SJCRH30 (cell line): Measurements from ENCODE around the gene TFR2. TPM values are rescaled to one million over a fixed set of nuclear protein-coding genes. Genes with fewer than 3 reads are reported as not detected.

Experiments
- DNase-seq, 2 experiments: peaks; one replicate each; pipeline ENCODE4 v3.0.0-alpha.2; 2015 to 2020
- H3K27ac ChIP-seq: fragments of 250-450 bp; sonication (Bioruptor Pico); 2 replicates; pipeline ENCODE4 v1.5.1; 2020; ENCODE audit warnings: mild to moderate bottlenecking, moderate library complexity
- H3K27me3 ChIP-seq: fragments of 250-450 bp; sonication (Bioruptor Pico); 2 replicates; pipeline ENCODE4 v1.5.1; 2020; ENCODE audit warnings: mild to moderate bottlenecking, moderate library complexity
- H3K36me3 ChIP-seq: fragments of 250-450 bp; sonication (Bioruptor Pico); 2 replicates; pipeline ENCODE4 v1.5.1; 2020; ENCODE audit warnings: mild to moderate bottlenecking, moderate library complexity
- H3K4me1 ChIP-seq: fragments of 250-450 bp; sonication (Bioruptor Pico); 2 replicates; pipeline ENCODE4 v1.5.1; 2020; ENCODE audit warnings: mild to moderate bottlenecking, moderate library complexity
- H3K4me3 ChIP-seq: fragments of 250-450 bp; sonication (Bioruptor Pico); 2 replicates; pipeline ENCODE4 v1.5.1; 2020; ENCODE audit warnings: mild to moderate bottlenecking, moderate library complexity
- H3K9me3 ChIP-seq: fragments of 250-450 bp; sonication (Bioruptor Pico); replicated peaks from 2 replicates; pipeline ENCODE4 v1.5.1; 2020; ENCODE audit warnings: mild to moderate bottlenecking, moderate library complexity
- total RNA-seq: library from RNA; depleted of rRNA; stranded (reverse); fragments of >200 nt; shearing (Covaris generic); gene quantifications from 2 replicates; pipeline ENCODE4 v1.2.3, GENCODE V29; 2014

Gene TFR2
- total RNA-seq, 1 experiment from 2014 or later: not detected

DNA sequence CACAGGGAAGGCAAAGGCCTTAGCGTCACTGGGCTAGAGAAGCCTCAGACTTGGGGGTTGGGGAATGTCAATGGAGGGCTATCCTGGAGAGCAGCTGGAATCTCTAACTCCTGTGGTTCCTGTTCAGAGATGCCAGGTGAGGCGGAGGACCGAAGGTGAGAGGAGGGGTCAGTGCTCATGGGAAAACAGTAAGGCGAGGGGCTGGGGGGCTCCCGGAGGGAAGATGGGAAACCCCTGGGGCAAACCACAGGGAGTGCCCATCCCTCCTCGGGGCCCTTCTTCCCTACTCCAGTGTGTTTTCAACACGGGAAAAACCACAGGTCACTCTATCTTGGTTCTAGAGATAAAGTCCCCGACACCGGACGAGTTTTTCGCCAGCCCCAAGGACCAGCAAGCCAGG is 58.7 kb downstream of the TFR2 start:
- Histone ChIP-seq H3K9me3 (no peaks in the 10 kb centered on the region), H3K27ac (no peak overlapping the region), H3K36me3 (peaks cover 38% of the 10 kb centered on the region), H3K4me1 (peaks cover 13% of the 10 kb centered on the region), H3K27me3 (no peaks in the 10 kb centered on the region), H3K4me3 (no peak overlapping the region)
- DNase-seq: no peak

GRCh38 chr7:100582041-100582579 is 59.2 kb downstream of the TFR2 start:
- Histone ChIP-seq H3K4me1 (peaks cover 13% of the 10 kb centered on the region), H3K4me3 (no peak overlapping the region), H3K36me3 (peaks cover 39% of the 10 kb centered on the region), H3K27me3 (no peaks in the 10 kb centered on the region), H3K9me3 (no peaks in the 10 kb centered on the region), H3K27ac (no peak overlapping the region)
- no peak for DNase-seq

DNA sequence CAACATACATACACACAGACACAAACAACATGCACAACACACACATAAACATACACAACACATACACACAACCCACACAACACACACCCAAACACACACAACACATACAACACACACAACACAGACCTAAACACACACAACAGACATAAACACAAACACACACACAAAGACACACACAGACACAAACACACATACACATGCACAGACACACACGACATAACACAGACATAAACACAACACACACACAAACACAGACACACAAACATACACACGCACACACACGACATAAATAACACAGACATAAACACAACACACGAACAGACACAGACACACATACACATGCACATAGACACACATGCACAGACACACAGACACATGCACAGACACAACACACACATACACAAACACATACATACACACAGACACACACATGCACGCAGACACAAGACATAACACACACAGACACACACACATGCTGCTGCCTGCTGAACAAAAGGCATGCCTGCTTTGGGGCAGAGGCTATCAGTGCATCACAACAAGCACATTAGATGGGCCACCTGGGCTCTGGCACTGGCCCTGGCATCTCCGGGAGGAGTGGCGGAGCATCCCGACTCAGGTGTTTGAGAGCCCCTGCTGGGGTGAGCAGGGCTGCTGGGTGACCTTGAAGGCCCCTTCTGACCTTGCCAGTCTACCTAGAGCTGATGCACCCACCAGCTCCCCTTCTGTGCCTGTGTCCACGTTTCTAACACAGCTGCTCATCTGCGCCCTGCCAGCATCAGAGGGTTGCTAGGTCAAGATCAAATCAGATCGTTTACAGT is 60.7 kb downstream of the TFR2 start:
- H3K27ac ChIP-seq: no peak overlapping the region
- no peaks in the 10 kb centered on the region for H3K9me3 ChIP-seq
- peaks cover 47% of the 10 kb centered on the region for H3K36me3 ChIP-seq
- DNase-seq: no peak
- H3K27me3 ChIP-seq: no peaks in the 10 kb centered on the region
- no peak overlapping the region for H3K4me3 ChIP-seq
- H3K4me1 ChIP-seq: peaks cover 13% of the 10 kb centered on the region

DNA sequence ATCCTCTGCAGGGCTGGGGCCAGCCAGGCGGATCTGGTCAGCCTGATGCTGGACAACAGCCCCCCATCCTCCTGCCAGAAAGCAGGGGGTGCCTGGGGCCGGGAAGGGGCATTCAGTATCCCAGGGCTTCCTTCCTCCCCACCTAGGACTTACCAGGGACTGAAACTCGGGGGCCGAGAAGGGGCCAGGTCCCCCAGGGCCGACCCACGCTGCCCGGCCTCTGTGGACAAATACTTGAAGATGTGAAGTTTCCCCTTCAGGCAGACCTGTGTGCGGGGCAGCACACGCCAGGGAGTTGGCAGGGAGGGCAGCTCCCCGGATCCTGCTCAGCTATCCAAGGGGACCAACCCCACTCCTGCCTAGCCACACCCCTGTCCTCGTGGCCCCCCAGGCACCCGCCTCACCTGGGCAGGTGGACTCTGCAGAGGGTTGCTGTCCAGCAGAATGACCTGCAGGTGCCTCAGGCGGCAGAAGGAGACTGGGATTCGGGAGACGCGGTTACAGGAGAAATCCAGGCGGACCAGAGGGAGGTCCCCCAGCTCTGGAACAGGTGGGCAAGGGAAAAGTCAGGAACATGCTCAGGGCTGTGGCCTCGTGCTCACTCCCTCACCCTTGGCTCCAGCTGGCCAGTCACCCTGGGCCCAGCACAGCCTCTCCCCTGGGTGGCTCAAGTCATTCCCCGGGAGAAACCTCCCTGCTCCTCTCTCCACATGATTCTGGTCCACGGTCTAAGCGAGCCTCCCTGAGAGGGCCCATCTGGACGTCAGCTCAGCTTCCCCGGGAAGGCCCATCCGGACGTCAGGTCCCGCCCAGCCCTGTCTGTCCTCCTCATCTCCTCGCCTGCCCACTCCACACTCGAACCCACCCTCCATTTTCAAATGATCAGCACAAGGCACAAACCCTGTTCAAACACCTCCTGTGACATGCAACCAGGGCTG is 62.8 kb downstream of the TFR2 start:
- Histone ChIP-seq H3K9me3 (no peaks in the 10 kb centered on the region), H3K4me1 (peaks cover 2% of the 10 kb centered on the region), H3K36me3 (peaks cover 56% of the 10 kb centered on the region), H3K27ac (no peak overlapping the region), H3K27me3 (no peaks in the 10 kb centered on the region), H3K4me3 (no peak overlapping the region)
- no peak for DNase-seq

GRCh38 chr7:100577507-100577906 is 63.8 kb downstream of the TFR2 start:
- no peak for DNase-seq
- H3K27ac ChIP-seq: no peak overlapping the region
- no peaks in the 10 kb centered on the region for H3K4me1 ChIP-seq
- H3K4me3 ChIP-seq: no peak overlapping the region
- H3K27me3 ChIP-seq: no peaks in the 10 kb centered on the region
- no peaks in the 10 kb centered on the region for H3K9me3 ChIP-seq
- peaks cover 56% of the 10 kb centered on the region for H3K36me3 ChIP-seq

DNA sequence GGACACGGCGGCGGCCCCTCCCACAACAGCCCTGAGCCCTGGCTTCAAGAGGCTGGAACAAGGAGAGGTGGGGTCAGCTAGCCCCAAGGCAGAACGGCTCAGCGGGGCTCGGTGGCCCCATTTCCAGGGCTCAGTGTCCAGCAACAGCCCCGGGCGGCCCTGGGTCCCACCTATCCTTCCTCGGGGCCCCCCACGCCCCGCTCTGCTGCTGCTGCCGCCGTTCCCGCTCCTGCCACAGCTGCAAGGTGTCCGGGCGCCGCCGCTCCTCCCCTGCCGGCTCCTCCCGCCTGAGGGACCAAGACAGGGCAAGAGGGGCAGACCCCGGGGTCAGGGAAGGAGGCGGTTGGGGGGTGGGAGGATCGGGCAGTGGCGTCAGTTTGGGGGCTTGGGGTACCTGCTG is 64.2 kb downstream of the TFR2 start:
- Histone ChIP-seq H3K4me3 (no peak overlapping the region), H3K27me3 (no peaks in the 10 kb centered on the region), H3K36me3 (peaks cover 56% of the 10 kb centered on the region)

GRCh38 chr7:100576384-100576993 is 64.9 kb downstream of the TFR2 start:
- peaks cover 53% of the 10 kb centered on the region for H3K36me3 ChIP-seq
- H3K4me1 ChIP-seq: no peaks in the 10 kb centered on the region
- H3K27ac ChIP-seq: no peak overlapping the region
- DNase-seq: no peak
- no peaks in the 10 kb centered on the region for H3K27me3 ChIP-seq
- H3K9me3 ChIP-seq: no peaks in the 10 kb centered on the region
- no peak overlapping the region for H3K4me3 ChIP-seq

More for the DNA sequence above, 64.2 kb downstream of the TFR2 start:
- no peaks in the 10 kb centered on the region for H3K4me1 ChIP-seq
- no peaks in the 10 kb centered on the region for H3K9me3 ChIP-seq
- no peak overlapping the region for H3K27ac ChIP-seq
- no peak for DNase-seq

DNA sequence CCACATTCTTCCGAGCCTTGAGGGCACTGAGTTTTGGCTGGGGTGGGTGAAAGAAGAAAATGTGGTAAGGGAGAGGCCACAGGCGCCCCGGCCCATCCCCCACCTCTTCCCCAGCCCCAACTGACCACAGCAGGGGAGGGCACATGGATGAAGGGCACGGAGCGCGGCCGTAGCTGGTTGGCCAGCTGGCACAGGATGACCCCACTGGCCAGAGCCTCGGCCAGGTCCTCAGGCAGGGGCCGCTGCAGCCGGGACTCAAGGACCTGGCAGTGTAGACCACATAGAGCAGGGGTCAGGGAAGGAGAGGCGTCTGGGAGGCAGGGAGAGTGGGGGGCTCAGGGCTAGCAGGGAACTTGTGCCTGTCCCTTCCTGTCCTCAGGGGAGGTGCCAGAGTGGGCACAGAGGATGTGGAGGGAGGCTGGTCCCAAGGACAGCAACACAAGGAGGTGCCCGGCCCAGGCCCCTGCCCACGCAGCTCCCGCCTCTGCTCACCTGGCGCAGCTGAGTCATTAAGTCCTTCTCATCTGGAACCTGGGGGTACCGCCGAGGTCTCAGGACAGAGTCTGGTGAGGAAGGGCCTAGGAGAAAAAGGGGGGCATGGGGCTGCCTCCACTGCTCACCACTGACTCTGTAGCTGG is 65.5 kb downstream of the TFR2 start:
- no peak for DNase-seq
- Histone ChIP-seq H3K36me3 (peaks cover 47% of the 10 kb centered on the region), H3K9me3 (no peaks in the 10 kb centered on the region), H3K4me3 (no peak overlapping the region), H3K27me3 (no peaks in the 10 kb centered on the region), H3K4me1 (no peaks in the 10 kb centered on the region), H3K27ac (no peak overlapping the region)

DNA sequence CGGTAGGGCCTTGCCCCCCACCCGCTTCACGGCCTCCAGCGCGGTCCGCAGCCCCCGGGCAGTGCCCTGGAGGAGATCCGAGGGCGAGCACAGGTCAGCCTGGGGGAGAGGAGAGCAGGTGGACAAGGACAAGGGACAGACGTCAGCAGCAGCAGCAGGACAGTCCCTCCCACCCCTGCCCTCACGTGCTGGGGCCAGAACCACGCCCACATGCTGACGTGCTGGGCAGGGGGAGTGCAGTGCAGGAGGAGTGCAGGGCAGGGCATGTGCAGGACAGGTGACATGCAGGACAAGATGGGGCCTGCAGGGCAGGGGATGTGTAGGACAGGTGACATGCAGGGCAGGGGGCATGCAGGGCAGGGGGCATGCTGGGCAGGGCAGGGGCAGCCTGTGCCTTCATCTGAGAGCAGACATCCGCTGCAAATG is 66.1 kb downstream of the TFR2 start:
- Histone ChIP-seq H3K36me3 (peaks cover 40% of the 10 kb centered on the region), H3K27ac (no peak overlapping the region), H3K4me1 (no peaks in the 10 kb centered on the region), H3K4me3 (no peak overlapping the region), H3K9me3 (no peaks in the 10 kb centered on the region), H3K27me3 (no peaks in the 10 kb centered on the region)
- no peak for DNase-seq

DNA sequence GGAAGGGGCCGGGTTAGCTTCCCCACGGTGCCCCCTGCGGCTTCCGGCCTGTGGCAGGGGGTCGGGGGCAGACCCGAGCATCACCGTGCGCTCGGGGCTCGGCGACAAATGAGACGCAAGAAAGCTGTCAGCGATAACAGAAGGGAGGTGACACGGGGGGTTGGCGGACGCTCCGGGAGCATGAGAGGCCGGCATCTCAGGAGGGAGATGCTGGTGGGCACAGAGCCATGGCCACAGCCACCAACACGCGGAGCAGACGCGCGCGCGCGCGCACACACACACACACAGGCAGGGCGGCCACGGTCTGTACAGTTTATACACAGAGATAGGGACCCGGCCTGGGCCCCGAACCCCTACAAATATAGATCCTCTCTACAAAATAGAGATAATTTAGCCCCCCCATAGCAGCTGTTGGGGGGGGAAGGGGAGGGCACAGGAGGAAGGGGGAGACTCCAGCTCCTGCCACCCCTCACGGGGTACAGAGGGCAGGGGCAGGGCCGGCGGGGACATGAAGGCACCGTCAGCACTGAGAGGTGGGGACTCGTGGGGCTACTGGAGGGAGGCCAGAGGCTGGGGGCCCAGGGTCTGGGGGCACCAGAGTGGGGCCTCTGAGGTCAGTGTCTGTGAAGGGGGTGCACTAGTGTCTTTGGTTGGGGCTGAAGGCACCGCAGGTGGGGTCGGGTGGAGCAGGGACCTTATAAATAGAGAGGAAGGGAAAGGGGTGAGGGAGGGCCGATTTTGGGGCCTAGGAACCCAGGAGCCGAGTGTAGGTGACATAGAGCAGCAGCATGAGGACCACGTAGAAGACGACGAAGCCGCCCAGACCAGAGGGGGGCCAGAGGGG is 66.8 kb downstream of the TFR2 start:
- DNase-seq: no peak
- Histone ChIP-seq H3K4me1 (no peaks in the 10 kb centered on the region), H3K27me3 (no peaks in the 10 kb centered on the region), H3K9me3 (no peaks in the 10 kb centered on the region), H3K36me3 (peaks cover 35% of the 10 kb centered on the region), H3K4me3 (no peak overlapping the region), H3K27ac (no peak overlapping the region)

GRCh38 chr7:100573691-100574361 is 67.5 kb downstream of the TFR2 start, which contains the start of gene SAP25:
TSS of gene SAP25 (minus strand) at chr7:100573900. CDS start at chr7:100573742, 158 bp downstream.
- no peaks in the 10 kb centered on the region for H3K9me3 ChIP-seq
- no peaks in the 10 kb centered on the region for H3K4me1 ChIP-seq
- H3K4me3 ChIP-seq: no peak within 1 kb of the TSS
- H3K36me3 ChIP-seq: peaks cover 32% of the 10 kb centered on the region
- no peaks in the 10 kb centered on the region for H3K27me3 ChIP-seq
- H3K27ac ChIP-seq: no peak within 1 kb of the TSS
- no peak for DNase-seq

GRCh38 chr7:100572949-100573675 is 68.2 kb downstream of the TFR2 start:
- Histone ChIP-seq H3K4me3 (no peak overlapping the region), H3K27me3 (no peaks in the 10 kb centered on the region), H3K36me3 (peaks cover 25% of the 10 kb centered on the region), H3K4me1 (peaks cover under 1% of the 10 kb centered on the region; the same call in 1 of the 2 replicates), H3K27ac (no peak overlapping the region), H3K9me3 (no peaks in the 10 kb centered on the region)
- DNase-seq: no peak
